Endothelial cell of umbilical vein (primary cell): ENCODE data around the gene KCTD1. TPM values are rescaled to one million over a fixed set of nuclear protein-coding genes. Genes with fewer than 3 reads are reported as not detected.
A peak's percentile ranks its signal among the peaks of the same experiment; 100 is the strongest.

Source experiments
- BruUV-seq: library from RNA; stranded (reverse); fragments of 400-500 nt; replicated peaks from 2 replicates; lab custom pipeline; 2021; lab: Mats Ljungman, UMichigan
- CTCF ChIA-PET: fragments of 300-600, 350-600 bp; sonication (Branson Sonifier 250); formaldehyde crosslinking; loops from one replicate; lab custom pipeline; 2021; ENCODE audit warnings: antibody characterized with exemption, inconsistent platforms; lab: Charles Lee
- POLR2A ChIA-PET: fragments of 300-600, 350-600 bp; sonication (Branson Sonifier 250); formaldehyde crosslinking; loops from one replicate; lab custom pipeline; 2021; ENCODE audit warnings: antibody characterized with exemption, inconsistent platforms; lab: Charles Lee
- DNase-seq: peaks from one replicate; pipeline ENCODE4 v3.0.0-alpha.2; 2011; ENCODE audit warnings: low read depth, low spot score
- FAIRE-seq: peaks from 2 replicates; lab custom pipeline; 2011; peaks lifted over from hg19 to GRCh38; lab: Jason Lieb, UNC
- H2AFZ ChIP-seq: 2 replicates; pipeline ENCODE4 v1.6.0; 2012; ENCODE audit warnings: low read depth, low read length, control low read depth, inconsistent platforms
- H3K27ac ChIP-seq: 2 replicates; pipeline ENCODE4 v1.5.1; 2011; ENCODE audit warnings: low read depth, mild to moderate bottlenecking, control low read depth, low read length, moderate library complexity; ENCODE audit not compliant: insufficient read depth
- H3K27me3 ChIP-seq, 2 experiments: 2 replicates each; pipeline versions ENCODE4 v1.6.0 to v1.6.1; 2011; ENCODE audit warnings: low read length in 2 of 2, mixed read lengths in 1 of 2; ENCODE audit not compliant: control insufficient read depth in 2 of 2, insufficient read depth in 2 of 2
- H3K36me3 ChIP-seq, 2 experiments: 2 replicates in 1 of 2; 3 replicates in 1 of 2; pipeline ENCODE4 v1.5.1; 2011; ENCODE audit warnings: low read length in 2 of 2, mild to moderate bottlenecking in 1 of 2, moderate library complexity in 1 of 2; ENCODE audit not compliant: control insufficient read depth in 2 of 2, insufficient read depth in 2 of 2; ENCODE audit errors: extremely low read depth in 1 of 2
- H3K4me1 ChIP-seq: 3 replicates; pipeline ENCODE4 v1.5.1; 2011; ENCODE audit warnings: mild to moderate bottlenecking, low read length; ENCODE audit not compliant: control insufficient read depth, insufficient read depth; ENCODE audit errors: extremely low read depth
- H3K4me2 ChIP-seq: 2 replicates; pipeline ENCODE4 v1.6.1; 2011; ENCODE audit warnings: low read length, control low read depth, mixed read lengths; ENCODE audit not compliant: insufficient read depth
- H3K4me3 ChIP-seq, 3 experiments: fragments of 200-600 bp in 1 of 3; sonication (generic), shearing (Covaris generic) in 1 of 3; replicated peaks in 1 of 3; 2 replicates each; pipeline ENCODE4 v1.5.1; 2011 to 2016; ENCODE audit warnings: control low read depth in 3 of 3, low read length in 3 of 3, mild to moderate bottlenecking in 2 of 3, inconsistent platforms in 1 of 3, low read depth in 1 of 3, moderate library complexity in 1 of 3; ENCODE audit not compliant: insufficient read depth in 1 of 3
- H3K79me2 ChIP-seq: 2 replicates; pipeline ENCODE4 v1.6.0; 2012; ENCODE audit warnings: low read length, inconsistent platforms; ENCODE audit not compliant: control insufficient read depth, insufficient read depth
- H3K9ac ChIP-seq: replicated peaks from 2 replicates; pipeline ENCODE3; 2011; ENCODE audit warnings: low read length, control low read depth; ENCODE audit not compliant: insufficient read depth; ENCODE audit errors: extremely low read depth
- H3K9me1 ChIP-seq: replicated peaks from 3 replicates; pipeline ENCODE4 v1.6.0; 2011; ENCODE audit warnings: mild to moderate bottlenecking, low read length; ENCODE audit not compliant: control insufficient read depth, insufficient read depth; ENCODE audit errors: extremely low read depth
- H3K9me3 ChIP-seq: replicated peaks from 2 replicates; pipeline ENCODE4 v1.5.1; 2012; ENCODE audit warnings: low read length, inconsistent platforms; ENCODE audit not compliant: control insufficient read depth, insufficient read depth
- H4K20me1 ChIP-seq: replicated peaks from 2 replicates; pipeline ENCODE3; 2011; ENCODE audit warnings: mild to moderate bottlenecking, low read length; ENCODE audit not compliant: control insufficient read depth, insufficient read depth; ENCODE audit errors: extremely low read depth
- CTCF ChIP-seq, 2 donors: IDR thresholded peaks; 1 replicate in 1 of 2; 2 replicates in 1 of 2; pipeline ENCODE4 v1.5.1; 2011; ENCODE audit warnings: low read length in 2 of 2, mild to moderate bottlenecking in 2 of 2, moderate library complexity in 2 of 2, control low read depth in 1 of 2, inconsistent platforms in 1 of 2, low read depth in 1 of 2; ENCODE audit not compliant: insufficient read depth in 1 of 2; ENCODE audit errors: extremely low read depth in 1 of 2
- EZH2 ChIP-seq: IDR thresholded peaks from 2 replicates; pipeline ENCODE4 v1.6.1; 2012; ENCODE audit warnings: borderline replicate concordance, low read depth, mild to moderate bottlenecking, moderate library complexity, low read length, inconsistent platforms; ENCODE audit not compliant: severe bottlenecking
- FOS ChIP-seq: IDR thresholded peaks from 2 replicates; pipeline ENCODE4 v1.6.1; 2011; ENCODE audit warnings: mild to moderate bottlenecking, low read length, moderate library complexity, borderline replicate concordance; ENCODE audit not compliant: insufficient read depth
- GATA2 ChIP-seq: IDR thresholded peaks from 2 replicates; pipeline ENCODE4 v1.7.0; 2011; ENCODE audit warnings: low read depth, mild to moderate bottlenecking, moderate library complexity, mixed read lengths, low read length; ENCODE audit not compliant: insufficient read length, insufficient read depth
- MYC ChIP-seq: IDR thresholded peaks from one replicate; pipeline ENCODE4 v1.6.1; 2011; ENCODE audit warnings: mild to moderate bottlenecking, low read depth, low read length
- POLR2A ChIP-seq: IDR thresholded peaks from 2 replicates; pipeline ENCODE4 v1.6.1; 2012; ENCODE audit warnings: low read depth, mild to moderate bottlenecking, control low read depth, low read length
- POLR2AphosphoS5 ChIP-seq: IDR thresholded peaks from 2 replicates; pipeline ENCODE4 v1.6.1; 2012; ENCODE audit warnings: low read depth, mild to moderate bottlenecking, control low read depth, low read length, moderate library complexity; ENCODE audit not compliant: insufficient read depth
- dilution Hi-C: fragments of 300-500 bp; cut with MboI; formaldehyde crosslinking; loops from one replicate; pipeline ENCODE4 v1.15.0; 2019; ENCODE audit warnings: low sequenced_read_pairs; ENCODE audit not compliant: extremely low pct_ligation_motif_present
- intact Hi-C: fragments of 100-400 bp; cut with micrococcal nuclease; formaldehyde crosslinking; loops from one replicate; pipeline ENCODE4 v1.10.0; 2022
- polyA plus RNA-seq, 4 experiments: library from polyadenylated mRNA; depleted of rRNA in 3 of 4; stranded (reverse) in 3 of 4; unstranded in 1 of 4; fragments of >200 nt; gene quantifications; 2 replicates each; pipeline versions ENCODE4 v1.2.1 to v1.2.3, GENCODE V29; 2011 to 2012; ENCODE audit warnings: missing spikeins in 1 of 4
- total RNA-seq: library from RNA; stranded (reverse); gene quantifications from 2 replicates; pipeline ENCODE4 v1.2.3, GENCODE V29; 2021
- TF ChIP-seq, protein P1 (sequence below): IDR thresholded peaks from 2 replicates; pipeline ENCODE4 v1.6.1; 2011; ENCODE audit not compliant: insufficient read depth, insufficient read length

Gene KCTD1
- total and polyA plus RNA-seq, 2 donors (not counting 3 experiments of a cell fraction or from before 2014, with no cell fraction given): 6.1 to 12.1 TPM

DNA sequence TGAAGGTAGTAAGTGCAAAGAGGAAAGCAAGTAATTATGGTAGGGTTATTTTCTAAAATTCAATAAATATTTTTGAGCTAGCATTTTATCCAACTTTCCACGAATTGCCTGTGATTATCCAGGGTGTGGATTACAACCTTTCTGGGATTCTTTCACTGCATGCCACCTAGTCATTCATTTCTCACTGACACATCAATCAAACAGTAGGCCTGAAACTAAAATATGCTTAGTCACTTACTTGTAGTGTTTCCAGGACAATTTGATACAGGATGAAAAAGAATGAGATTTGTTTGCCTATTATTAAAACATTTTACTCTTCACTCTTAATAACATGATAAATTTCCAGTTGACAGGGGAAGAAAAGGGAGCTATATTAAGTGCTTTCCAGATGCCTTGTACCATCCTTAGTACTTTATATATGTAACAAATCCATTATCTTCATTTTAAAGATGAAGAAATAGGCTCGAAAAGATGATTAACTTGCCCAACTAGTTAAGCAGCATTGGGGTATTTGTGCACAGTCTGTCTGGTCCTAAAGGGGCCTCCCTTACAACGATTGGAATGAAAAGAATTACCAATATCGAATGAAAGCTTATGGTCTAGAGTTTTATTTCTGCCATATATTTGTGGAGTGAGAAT, 70.4 kb downstream of the KCTD1 start:
- intact Hi-C loops: no loop called here

More for the DNA sequence above, 70.4 kb downstream of the KCTD1 start:
- H3K9me3 ChIP-seq: no peaks in the 10 kb centered on the region
- H3K9ac ChIP-seq: no peak overlapping the region
- no TSS peak for BruUV-seq
- DNase-seq: no peak
- no peaks in the 10 kb centered on the region for H4K20me1 ChIP-seq
- H2AFZ ChIP-seq: no peak overlapping the region
- no peaks in the 10 kb centered on the region for H3K36me3 ChIP-seq
- H3K9me1 ChIP-seq: no peaks in the 10 kb centered on the region
- no peaks in the 10 kb centered on the region for H3K79me2 ChIP-seq
- ChIA-PET CTCF (interaction anchor here (1.0 to 1.9 kb wide), 3 partner anchors 10 to 94 kb away, joined by 3 to 18 read pairs (median 5); no protein-coding TSS in a partner anchor), POLR2A (no interaction called here)
- peak; percentile 44 for FAIRE-seq
- H3K4me2 ChIP-seq: no peak overlapping the region
- H3K4me3 ChIP-seq: no peak overlapping the region
- peak overlapping the region; percentile 42 for H3K27ac ChIP-seq
- no peaks in the 10 kb centered on the region for H3K27me3 ChIP-seq
- dilution Hi-C loops: no loop called here
- peaks cover 31% of the 10 kb centered on the region for H3K4me1 ChIP-seq
- no peak for TF ChIP-seq EZH2
- TF ChIP-seq POLR2A: no peak
- no peak for TF ChIP-seq FOS
- TF ChIP-seq, protein P1, sequence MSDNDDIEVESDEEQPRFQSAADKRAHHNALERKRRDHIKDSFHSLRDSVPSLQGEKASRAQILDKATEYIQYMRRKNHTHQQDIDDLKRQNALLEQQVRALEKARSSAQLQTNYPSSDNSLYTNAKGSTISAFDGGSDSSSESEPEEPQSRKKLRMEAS: no peak
- TF ChIP-seq MYC: no peak
- no peak for TF ChIP-seq POLR2AphosphoS5
- TF ChIP-seq GATA2: no peak
- no peak for TF ChIP-seq CTCF (IDR thresholded peaks at IDR 0.05; ENCODE audit: extremely low read depth in 1 of 2, insufficient read depth in 1 of 2, low read depth in 1 of 2, low read length in 2 of 2)
